ENCODE results near the gene VWA8.
"Not testable (repeated sequence)": the region's sequence is repeated elsewhere in the genome, so short reads cannot be mapped to it uniquely, and the experiment has no call there.

VWA8 gene

DNA sequence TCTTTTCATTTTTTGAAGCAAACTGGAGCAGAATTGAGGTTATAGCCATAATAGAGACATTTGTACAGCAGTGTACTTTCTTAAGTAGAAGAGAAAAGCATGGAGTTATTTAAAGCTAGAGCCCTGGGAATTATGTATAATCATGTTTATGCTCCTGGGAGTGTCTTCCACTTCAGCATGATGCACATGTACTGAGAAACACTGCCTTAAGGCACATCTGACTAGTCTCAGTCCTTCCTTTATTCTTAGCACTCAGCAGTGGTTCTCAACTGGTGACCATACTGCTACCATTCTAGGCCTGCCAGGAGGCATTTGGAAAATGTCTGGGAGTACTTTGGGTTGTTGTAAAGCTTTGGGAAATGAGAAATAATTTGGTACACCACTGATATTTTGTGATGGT, 45.8 kb downstream of the VWA8 start:
- Histone ChIP-seq H3K27ac (ENCODE audit: low read depth in 2 of 2, low read length in 2 of 2) (no peak overlapping the region), H3K9ac (ENCODE audit: low read depth in 1 of 2, low read length in 2 of 2) (no peak overlapping the region), H3K4me3 (ENCODE audit: low read length in 2 of 2) (no peak overlapping the region), H3K4me1 (ENCODE audit: control insufficient read depth in 2 of 2, insufficient read depth in 2 of 2, low read length in 2 of 2) (no peaks in the 10 kb centered on the region), H3K9me3 (ENCODE audit: control insufficient read depth in 2 of 2, low read length in 2 of 2) (no peaks in the 10 kb centered on the region), H3K36me3 (ENCODE audit: control insufficient read depth in 2 of 2, insufficient read depth in 2 of 2, low read length in 2 of 2) (no peaks in the 10 kb centered on the region), H3K27me3 (ENCODE audit: control insufficient read depth in 2 of 2, insufficient read depth in 2 of 2, low read length in 2 of 2) (no peaks in the 10 kb centered on the region)

GRCh38 chr13:41914552-41914951, 46.4 kb downstream of the VWA8 start:
- Histone ChIP-seq H3K9ac (ENCODE audit: low read depth in 1 of 2, low read length in 2 of 2) (no peak overlapping the region), H3K36me3 (ENCODE audit: control insufficient read depth in 2 of 2, insufficient read depth in 2 of 2, low read length in 2 of 2) (no peaks in the 10 kb centered on the region), H3K27ac (ENCODE audit: low read depth in 2 of 2, low read length in 2 of 2) (no peak overlapping the region), H3K9me3 (ENCODE audit: control insufficient read depth in 2 of 2, low read length in 2 of 2) (no peaks in the 10 kb centered on the region), H3K27me3 (ENCODE audit: control insufficient read depth in 2 of 2, insufficient read depth in 2 of 2, low read length in 2 of 2) (no peaks in the 10 kb centered on the region), H3K4me1 (ENCODE audit: control insufficient read depth in 2 of 2, insufficient read depth in 2 of 2, low read length in 2 of 2) (no peaks in the 10 kb centered on the region), H3K4me3 (ENCODE audit: low read length in 2 of 2) (no peak overlapping the region)

GRCh38 chr13:41909506-41909905, 51.4 kb downstream of the VWA8 start:
- Histone ChIP-seq H3K4me3 (ENCODE audit: low read length in 2 of 2) (no peak overlapping the region), H3K27ac (ENCODE audit: low read depth in 2 of 2, low read length in 2 of 2) (no peak overlapping the region), H3K9ac (ENCODE audit: low read depth in 1 of 2, low read length in 2 of 2) (no peak overlapping the region), H3K27me3 (ENCODE audit: control insufficient read depth in 2 of 2, insufficient read depth in 2 of 2, low read length in 2 of 2) (no peaks in the 10 kb centered on the region), H3K36me3 (ENCODE audit: control insufficient read depth in 2 of 2, insufficient read depth in 2 of 2, low read length in 2 of 2) (peaks cover 5 to 7% of the 10 kb centered on the region in 2 donors), H3K9me3 (ENCODE audit: control insufficient read depth in 2 of 2, low read length in 2 of 2) (no peaks in the 10 kb centered on the region), H3K4me1 (ENCODE audit: control insufficient read depth in 2 of 2, insufficient read depth in 2 of 2, low read length in 2 of 2) (no peaks in the 10 kb centered on the region)

DNA sequence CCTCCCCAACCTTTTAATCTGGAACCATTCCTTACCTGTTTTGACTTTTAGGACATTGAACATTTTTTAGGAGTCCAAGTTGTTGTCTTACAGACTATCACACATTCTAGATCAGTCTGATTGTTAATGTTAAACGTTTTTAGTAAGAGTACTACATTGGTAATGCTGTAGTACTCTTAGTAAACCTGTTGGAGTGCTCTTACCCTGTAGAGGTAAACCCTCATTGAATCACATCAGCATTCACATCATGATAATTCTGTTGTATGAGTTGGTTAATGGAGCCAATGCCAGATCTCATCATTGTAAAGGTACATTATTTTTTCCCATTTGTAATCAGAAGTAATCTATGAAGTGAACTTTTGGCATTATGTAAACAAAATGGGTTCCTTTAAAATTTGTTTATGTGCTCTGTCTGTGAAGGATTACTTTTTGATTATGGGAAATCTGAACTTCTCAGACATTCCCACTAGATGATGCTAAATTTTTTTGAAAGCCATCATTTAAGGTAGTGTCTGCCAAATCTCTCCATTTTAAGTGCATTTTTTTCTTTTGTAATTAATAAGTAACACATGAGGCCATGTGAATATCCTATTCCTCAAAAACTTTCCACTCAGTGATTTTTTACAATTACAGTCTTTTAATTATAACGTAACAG, 55.2 kb downstream of the VWA8 start:
- H3K9ac ChIP-seq (ENCODE audit: low read depth in 1 of 2, low read length in 2 of 2), result no peak overlapping the region
- no peaks in the 10 kb centered on the region for H3K27me3 ChIP-seq (ENCODE audit: control insufficient read depth in 2 of 2, insufficient read depth in 2 of 2, low read length in 2 of 2)
- H3K9me3 ChIP-seq (ENCODE audit: control insufficient read depth in 2 of 2, low read length in 2 of 2), result no peaks in the 10 kb centered on the region
- peaks cover 7 to 8% of the 10 kb centered on the region in 2 donors for H3K36me3 ChIP-seq (ENCODE audit: control insufficient read depth in 2 of 2, insufficient read depth in 2 of 2, low read length in 2 of 2)
- H3K4me1 ChIP-seq (ENCODE audit: control insufficient read depth in 2 of 2, insufficient read depth in 2 of 2, low read length in 2 of 2), result no peaks in the 10 kb centered on the region
- H3K4me3 ChIP-seq (ENCODE audit: low read length in 2 of 2), result no peak overlapping the region
- H3K27ac ChIP-seq (ENCODE audit: low read depth in 2 of 2, low read length in 2 of 2), result no peak overlapping the region

GRCh38 chr13:41900918-41901317, 60.0 kb downstream of the VWA8 start:
- H3K27ac ChIP-seq (ENCODE audit: low read depth in 2 of 2, low read length in 2 of 2), result no peak overlapping the region
- no peaks in the 10 kb centered on the region for H3K4me1 ChIP-seq (ENCODE audit: control insufficient read depth in 2 of 2, insufficient read depth in 2 of 2, low read length in 2 of 2)
- no peak overlapping the region for H3K4me3 ChIP-seq (ENCODE audit: low read length in 2 of 2)
- H3K36me3 ChIP-seq (ENCODE audit: control insufficient read depth in 2 of 2, insufficient read depth in 2 of 2, low read length in 2 of 2), result peaks cover 0 to 3% of the 10 kb centered on the region in 2 donors
- no peak overlapping the region for H3K9ac ChIP-seq (ENCODE audit: low read depth in 1 of 2, low read length in 2 of 2)
- no peaks in the 10 kb centered on the region for H3K27me3 ChIP-seq (ENCODE audit: control insufficient read depth in 2 of 2, insufficient read depth in 2 of 2, low read length in 2 of 2)
- no peaks in the 10 kb centered on the region for H3K9me3 ChIP-seq (ENCODE audit: control insufficient read depth in 2 of 2, low read length in 2 of 2)

DNA sequence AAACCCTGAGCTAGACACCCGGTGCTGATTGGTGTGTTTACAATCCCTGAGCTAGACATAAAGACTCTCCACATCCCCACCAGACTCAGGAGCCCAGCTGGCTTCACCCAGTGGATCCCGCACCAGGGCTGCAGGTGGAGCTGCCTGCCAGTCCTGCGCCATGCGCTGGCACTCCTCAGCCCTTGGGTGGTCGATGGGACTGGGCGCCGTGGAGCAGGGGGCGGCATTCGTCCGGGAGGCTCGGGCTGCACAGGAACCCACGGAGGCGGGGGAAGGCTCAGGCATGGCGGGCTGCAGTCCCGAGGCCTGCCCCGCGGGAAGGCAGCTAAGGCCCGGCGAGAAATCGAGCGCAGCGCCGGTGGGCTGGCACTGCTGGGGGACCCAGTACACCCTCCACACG, 62.5 kb downstream of the VWA8 start:
- not testable (repeated sequence) for H3K4me1 ChIP-seq (ENCODE audit: control insufficient read depth in 2 of 2, insufficient read depth in 2 of 2, low read length in 2 of 2); H3K9me3 ChIP-seq (ENCODE audit: control insufficient read depth in 2 of 2, low read length in 2 of 2); H3K27ac ChIP-seq (ENCODE audit: low read depth in 2 of 2, low read length in 2 of 2); H3K36me3 ChIP-seq (ENCODE audit: control insufficient read depth in 2 of 2, insufficient read depth in 2 of 2, low read length in 2 of 2); H3K4me3 ChIP-seq (ENCODE audit: low read length in 2 of 2); H3K9ac ChIP-seq (ENCODE audit: low read depth in 1 of 2, low read length in 2 of 2); H3K27me3 ChIP-seq (ENCODE audit: control insufficient read depth in 2 of 2, insufficient read depth in 2 of 2, low read length in 2 of 2)

DNA sequence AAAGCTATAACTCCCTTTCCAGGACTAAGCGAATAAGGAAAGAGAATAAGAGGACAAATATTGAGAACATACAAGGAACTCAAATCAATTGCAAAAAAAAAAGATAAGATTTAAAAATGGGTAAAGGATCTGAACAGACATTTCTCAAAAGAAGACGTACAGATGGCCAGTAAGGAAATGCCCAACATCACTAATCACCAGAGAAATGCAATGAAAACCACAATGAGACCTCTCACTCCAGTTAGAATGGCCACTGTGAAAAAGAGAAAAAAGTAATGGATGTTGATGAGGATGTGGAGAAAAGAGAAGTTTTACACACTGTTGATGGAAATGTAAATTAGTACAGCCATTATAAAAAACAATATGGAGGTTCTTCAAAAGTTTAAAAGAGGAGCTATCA, 63.8 kb downstream of the VWA8 start:
- Histone ChIP-seq H3K9me3 (ENCODE audit: control insufficient read depth in 2 of 2, low read length in 2 of 2) (no peaks in the 10 kb centered on the region), H3K4me1 (ENCODE audit: control insufficient read depth in 2 of 2, insufficient read depth in 2 of 2, low read length in 2 of 2) (no peaks in the 10 kb centered on the region), H3K36me3 (ENCODE audit: control insufficient read depth in 2 of 2, insufficient read depth in 2 of 2, low read length in 2 of 2) (no peaks in the 10 kb centered on the region), H3K9ac (ENCODE audit: low read depth in 1 of 2, low read length in 2 of 2) (no peak overlapping the region), H3K27me3 (ENCODE audit: control insufficient read depth in 2 of 2, insufficient read depth in 2 of 2, low read length in 2 of 2) (no peaks in the 10 kb centered on the region), H3K27ac (ENCODE audit: low read depth in 2 of 2, low read length in 2 of 2) (no peak overlapping the region), H3K4me3 (ENCODE audit: low read length in 2 of 2) (no peak overlapping the region)

- H3K27me3 ChIP-seq (ENCODE audit: control insufficient read depth in 2 of 2, insufficient read depth in 2 of 2, low read length in 2 of 2), result no peaks in the 10 kb centered on the region
- peaks cover 3 to 5% of the 10 kb centered on the region in 2 donors for H3K4me1 ChIP-seq (ENCODE audit: control insufficient read depth in 2 of 2, insufficient read depth in 2 of 2, low read length in 2 of 2)
- H3K9ac ChIP-seq (ENCODE audit: low read depth in 1 of 2, low read length in 2 of 2), result no peak overlapping the region
- H3K9me3 ChIP-seq (ENCODE audit: control insufficient read depth in 2 of 2, low read length in 2 of 2), result no peaks in the 10 kb centered on the region
- H3K36me3 ChIP-seq (ENCODE audit: control insufficient read depth in 2 of 2, insufficient read depth in 2 of 2, low read length in 2 of 2), result peaks cover 0 to 3% of the 10 kb centered on the region in 2 donors
- no peak overlapping the region for H3K27ac ChIP-seq (ENCODE audit: low read depth in 2 of 2, low read length in 2 of 2)
- no peak overlapping the region for H3K4me3 ChIP-seq (ENCODE audit: low read length in 2 of 2)
Observed at GRCh38 chr13:41895478-41895877, 65.4 kb downstream of the VWA8 start.

- peaks cover 4 to 7% of the 10 kb centered on the region in 2 donors for H3K36me3 ChIP-seq (ENCODE audit: control insufficient read depth in 2 of 2, insufficient read depth in 2 of 2, low read length in 2 of 2)
- no peak overlapping the region for H3K4me3 ChIP-seq (ENCODE audit: low read length in 2 of 2)
- H3K4me1 ChIP-seq (ENCODE audit: control insufficient read depth in 2 of 2, insufficient read depth in 2 of 2, low read length in 2 of 2), result peaks cover 3 to 5% of the 10 kb centered on the region in 2 donors
- no peaks in the 10 kb centered on the region for H3K9me3 ChIP-seq (ENCODE audit: control insufficient read depth in 2 of 2, low read length in 2 of 2)
- H3K27me3 ChIP-seq (ENCODE audit: control insufficient read depth in 2 of 2, insufficient read depth in 2 of 2, low read length in 2 of 2), result no peaks in the 10 kb centered on the region
- H3K27ac ChIP-seq (ENCODE audit: low read depth in 2 of 2, low read length in 2 of 2), result no peak overlapping the region
- no peak overlapping the region for H3K9ac ChIP-seq (ENCODE audit: low read depth in 1 of 2, low read length in 2 of 2)
Observed at GRCh38 chr13:41891119-41891518, 69.8 kb downstream of the VWA8 start.

- no peaks in the 10 kb centered on the region for H3K4me1 ChIP-seq (ENCODE audit: control insufficient read depth in 2 of 2, insufficient read depth in 2 of 2, low read length in 2 of 2)
- no peak overlapping the region for H3K4me3 ChIP-seq (ENCODE audit: low read length in 2 of 2)
- H3K27ac ChIP-seq (ENCODE audit: low read depth in 2 of 2, low read length in 2 of 2), result no peak overlapping the region
- no peaks in the 10 kb centered on the region for H3K27me3 ChIP-seq (ENCODE audit: control insufficient read depth in 2 of 2, insufficient read depth in 2 of 2, low read length in 2 of 2)
- peaks cover 15 to 20% of the 10 kb centered on the region in 2 donors for H3K36me3 ChIP-seq (ENCODE audit: control insufficient read depth in 2 of 2, insufficient read depth in 2 of 2, low read length in 2 of 2)
- H3K9ac ChIP-seq (ENCODE audit: low read depth in 1 of 2, low read length in 2 of 2), result no peak overlapping the region
- no peaks in the 10 kb centered on the region for H3K9me3 ChIP-seq (ENCODE audit: control insufficient read depth in 2 of 2, low read length in 2 of 2)
Observed at GRCh38 chr13:41883147-41883546, 77.8 kb downstream of the VWA8 start.

- not testable (repeated sequence) for H3K4me1 ChIP-seq (ENCODE audit: control insufficient read depth in 2 of 2, insufficient read depth in 2 of 2, low read length in 2 of 2); H3K9ac ChIP-seq (ENCODE audit: low read depth in 1 of 2, low read length in 2 of 2); H3K27me3 ChIP-seq (ENCODE audit: control insufficient read depth in 2 of 2, insufficient read depth in 2 of 2, low read length in 2 of 2); H3K9me3 ChIP-seq (ENCODE audit: control insufficient read depth in 2 of 2, low read length in 2 of 2); H3K27ac ChIP-seq (ENCODE audit: low read depth in 2 of 2, low read length in 2 of 2); H3K4me3 ChIP-seq (ENCODE audit: low read length in 2 of 2)
- H3K36me3 ChIP-seq (ENCODE audit: control insufficient read depth in 2 of 2, insufficient read depth in 2 of 2, low read length in 2 of 2), result peaks cover 15 to 20% of the 10 kb centered on the region in 2 donors
Observed at GRCh38 chr13:41881890-41882289, 79.0 kb downstream of the VWA8 start.
